NCI-H2227 treated with DMSO at 0.1 percent for 48 hours (cell line): ENCODE results near the gene TOR2A.

Experiments
- DNase-seq: peaks from one replicate; lab custom pipeline; 2025; lab: John Stamatoyannopoulos, UW

TOR2A gene

DNA sequence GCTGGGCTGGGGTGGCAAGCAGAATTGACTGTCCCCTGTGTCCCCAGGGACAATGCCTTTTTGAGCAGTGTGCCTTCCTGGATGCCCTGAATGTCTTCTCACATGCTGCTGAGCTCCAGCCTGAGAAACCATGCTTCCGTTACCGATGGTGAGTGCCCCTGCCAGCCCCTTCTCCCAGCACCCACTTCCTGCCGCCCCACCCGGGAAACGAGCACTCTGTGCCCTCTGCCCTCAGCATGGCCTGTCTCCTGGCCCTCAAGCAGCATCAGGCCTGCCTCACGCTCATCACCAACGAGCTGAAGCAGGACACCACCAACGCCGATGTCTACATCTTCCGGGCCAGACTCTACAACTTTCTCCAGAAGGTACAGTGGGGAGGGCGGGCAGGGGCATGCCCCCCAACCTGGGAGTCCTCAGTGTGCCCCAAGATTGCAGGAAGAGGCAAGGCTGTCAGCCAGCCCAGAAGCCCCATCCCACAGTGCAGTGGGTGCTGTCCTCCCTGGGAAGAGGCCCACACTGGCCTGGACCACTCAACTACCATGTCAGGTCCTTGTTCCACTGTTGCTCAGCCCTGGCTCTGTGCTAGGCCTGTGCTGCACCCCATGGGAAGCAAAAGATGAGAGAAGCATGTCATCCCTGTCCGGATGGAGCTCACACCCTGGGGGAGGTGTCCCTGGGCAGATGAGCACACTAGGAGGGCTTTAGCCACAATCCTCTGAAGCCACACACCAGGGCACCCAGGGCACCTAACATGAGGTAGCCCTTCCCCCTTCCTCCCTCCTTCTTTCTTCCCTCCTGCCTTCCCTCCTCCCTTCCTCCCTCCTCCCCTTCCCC, 14.8 kb downstream of the TOR2A start:
- DNase-seq: no peak

DNA sequence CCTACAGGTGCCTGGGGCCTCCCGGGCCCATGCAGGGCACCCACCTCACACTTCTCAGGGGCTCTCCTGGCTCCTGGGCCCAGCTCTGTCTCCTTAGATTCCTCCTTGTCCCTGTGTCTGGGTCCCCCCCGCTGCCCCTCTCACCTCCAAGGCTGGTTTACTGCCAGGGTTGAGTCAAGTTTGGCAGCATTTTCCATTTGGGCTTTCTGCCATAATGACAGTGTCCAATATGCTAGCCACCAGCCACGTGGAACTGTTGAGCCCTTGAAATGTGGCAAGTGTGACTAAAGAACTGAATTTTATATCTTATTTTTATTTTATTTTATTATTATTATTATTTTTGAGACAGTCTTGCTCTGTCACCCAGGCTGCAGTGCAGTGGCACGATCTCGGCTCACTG, 17.3 kb downstream of the TOR2A start:
- no peak for DNase-seq

DNA sequence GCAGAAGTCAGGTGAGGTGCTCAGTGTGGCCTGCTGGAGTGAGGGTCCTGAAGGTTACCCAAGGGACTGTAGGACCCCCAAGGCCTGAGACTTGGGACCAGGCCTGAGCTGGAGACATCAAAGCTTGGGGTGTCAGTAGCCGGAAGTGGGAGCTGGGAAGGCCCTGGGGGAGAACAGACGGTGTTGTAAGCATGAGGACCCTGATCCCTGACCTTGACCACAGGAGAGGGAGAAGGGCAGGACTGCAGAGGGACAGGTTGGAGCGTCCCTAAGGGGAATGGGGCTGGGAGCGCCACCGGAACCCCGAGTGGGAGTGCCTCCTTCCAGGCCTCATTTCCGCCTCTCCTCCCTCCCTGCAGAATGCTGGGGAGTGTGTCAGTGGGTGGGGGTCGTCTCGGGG, 18.7 kb downstream of the TOR2A start:
- no peak for DNase-seq

DNA sequence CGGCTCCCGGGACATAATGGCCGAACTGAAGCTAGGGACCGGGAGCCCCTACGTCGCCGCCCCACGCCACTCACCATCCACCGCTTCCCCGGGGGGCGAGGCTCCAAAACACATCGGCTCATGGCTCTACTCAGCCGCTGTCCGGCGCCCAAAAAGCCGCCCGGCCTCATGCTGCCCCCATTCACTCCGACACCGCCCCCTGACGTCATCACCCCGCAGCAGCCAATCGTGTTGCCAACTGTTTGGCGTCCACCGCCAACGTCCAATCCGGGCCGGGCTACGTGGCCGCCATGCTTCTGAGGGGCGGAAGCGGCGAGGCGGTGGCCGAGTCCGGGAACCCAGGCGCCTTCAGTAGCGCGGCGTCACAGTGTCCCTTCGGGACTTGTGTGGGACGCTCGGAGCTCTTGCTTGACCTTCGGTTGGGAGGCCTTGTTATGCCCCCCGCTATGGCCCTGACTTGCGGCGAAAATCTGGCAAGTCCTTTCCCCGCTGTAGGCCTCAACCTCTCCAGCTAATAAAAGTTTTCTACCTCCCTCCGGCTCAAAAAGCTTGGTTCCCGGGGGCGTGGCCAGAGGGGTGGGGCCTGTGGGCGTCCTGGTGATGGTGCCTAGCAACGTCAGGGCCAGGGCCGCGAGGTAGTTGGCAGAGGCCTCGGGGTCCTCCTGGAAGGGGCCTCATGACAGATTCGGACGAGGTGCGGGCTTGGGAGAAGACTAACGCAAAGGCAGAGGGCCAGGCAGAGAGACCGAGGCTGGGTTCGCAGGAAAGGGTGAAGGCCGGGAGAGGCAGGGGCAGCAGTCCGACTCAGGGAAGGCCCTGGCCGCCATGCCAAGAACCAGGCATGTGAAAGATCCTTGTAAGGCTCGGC, 19.4 kb downstream of the TOR2A start, which contains the start of the genes PTRH1 and TTC16:
Gene PTRH1, minus strand, starts transcription at position 194 of the 868 bp plus-strand sequence. Its CDS starts 24 bp downstream, at position 170.
Gene TTC16, plus strand, starts transcription at position 610 of the 868 bp plus-strand sequence. Its CDS starts 67 bp downstream, at position 677.
- peak; percentile 84 for DNase-seq

DNA sequence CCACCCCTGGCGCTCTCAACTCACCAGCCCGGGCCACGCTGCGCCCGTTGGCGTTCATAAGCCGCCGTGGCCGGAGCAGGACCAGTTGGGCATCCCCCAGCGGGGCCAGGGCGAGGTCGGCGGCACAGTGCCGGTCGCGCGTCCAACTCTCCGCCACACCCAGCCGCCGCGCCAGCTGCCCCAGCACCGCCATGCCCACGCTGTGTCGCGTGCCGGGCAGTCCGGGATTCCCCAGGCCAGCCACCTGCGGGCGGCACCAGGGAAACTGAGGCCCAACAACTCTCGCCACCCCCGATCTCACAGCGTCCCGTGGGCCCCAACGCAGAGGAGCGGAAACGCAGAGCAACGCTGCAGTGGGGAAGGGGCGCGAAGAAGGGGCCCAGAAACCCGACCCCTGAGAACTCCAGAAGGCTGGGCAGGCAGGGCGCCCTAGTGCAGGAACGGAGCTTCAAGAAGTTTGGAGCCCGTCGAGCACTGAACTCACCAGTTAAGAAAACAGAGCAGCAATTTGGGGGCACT, 20.1 kb downstream of the TOR2A start:
- DNase-seq: no peak

DNA sequence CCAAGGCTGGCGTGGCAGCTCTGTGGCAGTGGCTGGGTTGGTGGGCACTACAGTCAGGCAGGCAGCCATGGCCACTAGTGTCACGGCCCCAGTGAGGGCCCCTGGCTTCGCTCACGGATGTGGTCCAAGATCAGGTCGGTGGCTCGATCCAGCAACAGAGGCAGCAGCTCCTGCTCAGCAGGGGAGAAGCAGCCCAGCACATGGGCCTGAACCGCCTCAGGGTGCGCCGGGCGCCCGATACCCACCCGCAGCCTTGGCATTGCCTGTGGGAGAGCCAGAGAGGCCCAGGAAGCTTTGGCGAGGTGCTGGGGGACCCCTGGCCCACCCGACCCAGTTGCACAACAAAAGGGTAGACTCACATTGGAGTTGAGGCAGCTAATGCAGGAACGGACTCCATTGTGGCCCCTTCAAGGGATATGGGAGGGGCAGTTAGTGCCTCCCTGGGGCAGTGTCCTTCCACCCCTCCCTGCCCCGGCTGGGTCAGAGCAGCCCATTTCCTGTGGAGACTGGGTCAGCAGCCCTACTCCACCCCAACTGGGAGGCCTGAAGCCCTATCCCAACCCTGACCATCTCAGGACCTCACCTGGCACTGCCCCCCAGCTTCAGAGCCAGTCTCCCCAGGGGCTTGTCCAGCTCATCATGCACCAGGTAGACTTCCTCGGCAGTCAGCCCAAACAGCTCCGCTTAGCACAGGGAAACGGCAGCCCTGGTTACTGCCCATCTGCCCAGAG, 20.9 kb downstream of the TOR2A start:
- DNase-seq: no peak

DNA sequence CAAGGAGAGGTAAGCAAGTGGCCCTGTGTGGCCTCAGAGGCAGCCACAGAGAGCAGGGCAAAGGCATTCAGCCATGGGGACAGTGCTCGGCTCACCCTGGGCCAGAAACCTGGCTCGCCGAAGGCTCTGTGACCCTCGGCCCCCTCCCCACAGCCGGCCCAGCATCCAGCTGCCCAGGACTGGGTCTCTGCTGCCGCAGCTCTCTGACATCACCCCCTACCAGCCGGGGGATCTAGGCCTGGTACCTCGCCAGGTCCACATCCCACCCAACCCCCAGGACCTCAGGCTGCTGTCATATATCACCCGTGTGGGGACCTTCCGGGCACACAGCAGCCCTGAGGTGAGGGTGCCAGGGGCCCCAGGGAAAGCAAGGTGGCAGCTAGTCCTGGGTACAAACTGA, 22.2 kb downstream of the TOR2A start:
- DNase-seq: no peak

DNA sequence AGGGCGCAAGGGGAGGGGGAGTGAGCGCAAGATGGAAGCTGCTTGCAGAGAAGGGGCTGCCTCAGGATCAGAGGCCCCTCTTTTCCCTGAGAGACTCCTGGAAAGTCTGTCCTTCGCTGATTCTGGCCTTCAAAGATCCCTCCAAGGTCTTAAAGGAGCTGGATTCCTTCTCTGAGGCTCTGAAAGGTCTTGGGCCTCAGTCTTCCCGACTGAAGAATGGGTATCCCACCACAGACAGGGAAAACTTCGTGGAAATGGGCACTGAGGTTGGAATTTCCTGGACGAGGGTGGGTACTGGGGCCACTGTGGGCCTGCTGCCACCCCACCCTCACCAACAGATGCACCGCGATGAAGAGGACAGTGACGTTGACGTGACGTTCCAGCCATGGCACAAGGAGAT, 22.7 kb downstream of the TOR2A start:
- no peak for DNase-seq

DNA sequence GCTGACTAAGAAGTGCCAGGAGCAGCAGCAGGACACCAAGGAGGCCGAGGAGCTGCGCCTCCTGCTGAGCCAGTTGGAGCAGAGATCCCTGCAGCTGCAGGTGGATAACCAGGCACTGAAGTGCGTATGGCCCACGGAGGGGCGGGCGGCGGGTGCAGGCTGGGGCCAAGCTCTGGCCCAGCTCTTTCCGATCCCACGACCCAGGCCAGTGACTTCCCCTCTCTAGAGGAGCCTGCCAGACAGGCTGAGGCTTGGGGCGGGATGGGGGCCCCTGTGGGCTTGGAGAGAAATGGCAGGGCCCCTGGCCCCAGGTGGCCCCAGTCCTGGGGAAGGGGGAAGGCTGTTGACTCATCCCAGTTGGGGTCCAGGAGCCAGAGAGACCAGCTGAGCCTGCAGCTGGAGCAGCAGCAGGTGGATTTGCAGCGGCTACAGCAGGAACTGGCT, 23.2 kb downstream of the TOR2A start:
- DNase-seq: no peak

DNA sequence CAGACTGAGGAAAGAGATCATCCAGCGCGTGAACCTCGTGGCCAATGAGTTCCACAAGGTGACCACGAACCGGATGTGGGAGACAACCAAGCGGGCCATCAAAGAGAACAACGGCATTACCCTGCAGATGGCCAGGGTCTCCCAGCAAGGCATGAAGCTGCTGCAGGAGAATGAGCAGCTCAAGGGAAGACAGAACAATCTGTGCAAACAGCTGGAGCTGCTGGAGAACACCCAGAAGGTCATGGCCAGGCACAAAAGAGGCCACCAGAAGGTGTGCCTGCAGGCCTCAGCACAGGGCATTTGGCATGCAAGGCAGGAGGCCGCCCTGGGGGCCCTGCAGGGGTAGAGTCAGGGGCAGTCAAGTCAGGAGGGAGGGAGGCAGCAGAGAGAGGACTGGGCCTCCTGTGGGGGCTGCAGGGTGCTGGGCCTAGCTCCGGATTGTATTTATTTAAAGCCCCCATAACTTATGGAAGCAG, 23.8 kb downstream of the TOR2A start:
- DNase-seq: no peak

DNA sequence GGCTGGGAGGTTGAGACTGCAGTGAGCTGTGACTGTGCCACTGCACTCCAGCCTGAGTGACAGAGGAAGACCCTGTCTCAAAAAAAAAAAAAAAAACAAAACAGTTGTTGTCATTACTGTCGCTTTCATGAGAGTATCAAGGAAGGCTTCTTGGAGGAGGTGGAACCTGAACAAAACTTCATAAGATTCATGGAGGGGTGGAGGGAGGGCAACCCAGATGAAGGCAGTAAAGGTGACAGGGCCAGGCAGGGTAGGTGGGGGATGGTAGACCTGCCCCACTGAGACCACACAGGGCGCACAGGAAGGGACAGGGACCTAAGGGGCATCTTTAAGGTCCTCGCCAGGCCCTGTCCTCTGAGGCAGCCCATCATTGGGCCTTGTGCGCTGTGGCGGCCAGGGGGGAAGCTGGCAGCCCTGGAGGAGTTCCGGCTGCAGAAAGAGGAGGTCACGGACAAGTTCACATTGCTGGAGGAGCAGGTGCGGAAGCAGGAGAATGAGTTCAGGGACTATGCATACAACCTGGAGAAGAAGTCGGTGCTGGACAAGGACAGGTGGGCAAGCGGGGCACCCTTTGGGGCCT, 24.8 kb downstream of the TOR2A start:
- no peak for DNase-seq

DNA sequence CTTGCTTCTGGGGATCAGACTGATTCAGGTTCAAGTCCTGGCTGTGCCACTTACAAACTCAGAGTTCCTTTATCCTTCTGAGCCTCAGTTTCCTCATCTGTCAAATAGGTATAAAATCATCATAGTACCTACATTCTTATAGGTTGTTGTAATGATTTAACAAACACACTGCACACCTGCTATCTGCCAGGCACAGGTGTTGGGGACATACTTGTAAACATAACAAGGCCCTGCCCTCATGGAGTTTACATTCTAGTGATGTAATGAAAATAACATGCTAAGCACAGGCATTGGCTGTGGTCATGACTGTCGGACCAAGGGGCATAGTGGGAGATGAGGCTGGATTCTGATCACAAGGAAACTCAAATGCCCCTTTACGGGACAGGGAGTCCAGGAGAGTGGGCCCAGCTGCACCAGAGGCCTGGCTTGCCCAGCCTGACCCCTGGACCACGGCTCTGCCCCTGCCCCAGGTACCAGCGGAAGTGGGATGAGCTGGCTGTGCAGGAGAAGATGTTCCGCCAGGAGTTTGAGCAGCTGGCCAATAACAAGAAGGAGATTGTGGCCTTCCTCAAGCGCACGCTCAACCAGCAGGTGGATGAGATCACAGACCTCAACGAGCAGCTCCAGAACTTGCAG, 26.0 kb downstream of the TOR2A start:
- no peak for DNase-seq

DNA sequence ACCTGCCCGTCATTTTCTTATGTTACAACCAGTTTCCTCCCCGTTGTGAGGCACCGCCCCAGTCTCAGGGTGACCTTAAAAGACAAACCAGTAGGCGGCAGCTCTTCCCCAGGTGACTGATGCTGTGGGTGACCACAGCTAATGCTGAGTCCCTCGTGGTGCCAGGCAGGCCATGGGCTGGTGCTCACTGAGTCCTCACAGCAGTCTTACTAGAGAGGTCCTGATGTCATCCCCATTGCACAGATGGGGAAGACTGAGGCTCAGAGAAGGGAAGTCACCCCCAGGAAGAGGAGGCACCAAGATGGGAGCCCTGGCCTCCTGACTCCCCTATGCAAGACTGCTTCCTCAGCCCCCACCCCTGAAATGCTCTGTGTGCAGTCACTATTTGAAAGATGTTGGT, 27.3 kb downstream of the TOR2A start:
- no peak for DNase-seq

DNA sequence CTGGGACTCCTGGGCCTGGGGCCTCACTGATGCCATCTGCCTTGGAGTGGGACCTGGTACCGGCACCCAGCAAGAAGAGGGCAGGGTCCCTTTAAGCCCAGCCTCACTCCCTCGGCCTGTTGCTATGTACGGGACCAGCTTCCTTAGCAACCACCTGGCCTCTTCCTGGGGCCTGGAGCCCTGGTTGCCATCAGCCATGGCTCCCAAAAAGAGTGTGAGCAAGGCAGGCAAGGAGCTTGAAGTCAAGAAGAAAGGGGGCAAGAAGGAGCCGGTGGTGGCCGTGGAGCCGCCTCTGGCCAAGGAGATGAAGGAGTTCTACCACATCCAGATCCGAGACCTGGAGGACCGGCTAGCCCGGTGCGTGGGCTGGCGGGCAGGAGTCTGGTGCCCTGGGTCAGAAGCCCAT, 28.3 kb downstream of the TOR2A start, which contains the start of gene CFAP157:
Gene CFAP157, plus strand, starts transcription at position 153 of the 406 bp plus-strand sequence. Its CDS starts 44 bp downstream, at position 197.
- DNase-seq: no peak

DNA sequence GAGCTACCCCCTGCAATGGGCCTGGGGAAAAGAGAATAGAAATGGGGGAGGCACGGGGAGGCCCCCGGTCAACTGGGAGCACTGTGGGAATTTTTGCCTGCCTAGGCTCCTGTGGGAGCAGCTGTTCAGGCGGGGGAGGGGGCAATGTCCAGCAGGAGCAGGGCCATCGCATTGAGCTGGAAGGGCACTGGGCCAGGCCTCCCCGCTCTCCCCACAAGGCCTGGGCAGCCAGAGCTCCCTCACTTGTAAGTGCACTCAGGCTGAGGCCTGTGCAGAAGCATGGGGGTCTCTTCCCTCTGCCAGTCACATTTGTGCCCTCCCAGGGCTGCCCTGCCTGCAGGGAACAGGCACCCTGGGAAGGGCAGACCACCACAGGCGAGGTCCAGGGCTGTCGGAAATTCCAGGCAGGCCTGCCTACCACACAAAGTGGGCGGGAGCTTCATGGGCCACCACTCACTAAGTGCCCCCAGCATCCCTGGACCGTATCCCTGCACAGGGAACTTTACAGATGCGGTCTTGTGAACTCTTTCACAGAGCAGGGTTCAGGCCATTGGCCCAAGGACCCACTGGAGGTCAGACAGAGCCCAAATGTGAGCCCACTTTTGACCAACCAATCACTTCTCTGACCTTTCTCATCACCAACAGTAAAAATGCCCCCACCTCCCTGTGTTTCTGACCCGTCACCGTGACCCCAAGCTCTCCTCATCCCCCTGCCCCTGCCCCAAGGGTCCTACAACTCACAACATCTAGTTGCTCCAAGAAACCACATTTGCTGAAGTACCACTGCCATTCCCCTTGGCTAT, 29.3 kb downstream of the TOR2A start:
- no peak for DNase-seq

DNA sequence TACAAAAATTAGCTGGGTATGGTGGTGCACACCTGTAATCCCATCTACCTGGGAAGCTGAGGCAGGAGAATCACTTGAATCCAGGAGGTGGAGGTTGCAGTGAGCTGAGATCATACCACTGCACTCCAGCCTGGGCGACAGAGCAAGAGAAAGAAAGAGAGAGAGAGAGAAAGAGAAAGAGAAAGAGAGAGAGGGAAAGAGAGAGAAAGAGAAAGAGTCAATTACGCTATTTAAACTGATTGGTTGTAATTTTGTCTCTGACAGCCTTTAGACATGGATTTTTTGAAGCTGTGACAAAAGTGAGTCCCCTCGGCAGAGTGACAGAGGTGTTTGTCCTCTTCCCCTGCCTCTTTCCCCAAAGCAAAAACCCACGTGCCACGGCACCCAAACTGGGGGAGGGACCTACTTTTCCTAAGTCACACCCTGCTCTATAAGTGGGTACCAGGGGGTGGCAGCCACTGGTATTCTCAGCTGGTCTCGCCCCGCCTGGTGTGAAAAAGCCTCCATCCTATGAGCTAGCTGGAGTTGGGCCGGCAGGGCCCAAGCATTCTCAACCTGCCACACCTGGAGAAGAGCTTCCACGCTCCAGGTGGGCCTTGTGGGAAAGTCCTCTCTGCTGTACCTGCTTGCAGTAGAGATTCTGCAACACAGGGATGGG, 31.7 kb downstream of the TOR2A start:
- no peak for DNase-seq

DNA sequence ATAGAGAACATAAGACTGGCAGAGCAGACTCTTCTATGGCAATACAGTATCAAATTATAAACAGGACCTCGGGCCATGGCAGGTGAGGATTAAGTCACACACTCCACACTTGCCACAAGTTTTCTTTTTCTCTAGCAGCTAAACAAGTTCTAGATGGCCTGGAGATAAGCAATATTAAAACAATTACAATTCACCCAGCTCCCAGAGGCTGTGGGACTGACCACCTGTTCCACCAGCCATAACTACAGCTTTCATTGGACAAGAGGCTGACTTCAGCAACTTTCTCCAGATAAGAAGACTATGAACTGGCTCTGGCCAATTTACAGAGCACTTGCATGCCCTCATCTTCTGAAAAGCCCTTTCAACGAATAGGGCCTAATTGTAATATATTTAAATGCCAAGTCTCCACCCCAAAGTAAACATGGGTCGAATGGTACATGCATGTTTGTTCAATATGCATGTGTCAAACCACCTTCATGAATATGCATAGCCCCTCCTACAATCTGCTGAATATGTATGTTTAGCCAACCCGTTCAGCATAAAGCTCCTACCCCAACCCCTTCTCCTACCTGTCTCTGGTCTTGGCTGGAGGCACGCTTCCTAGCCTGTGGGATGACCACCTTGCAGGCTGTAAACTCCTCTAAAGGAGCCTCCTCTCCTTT, 34.4 kb downstream of the TOR2A start:
- DNase-seq: no peak

DNA sequence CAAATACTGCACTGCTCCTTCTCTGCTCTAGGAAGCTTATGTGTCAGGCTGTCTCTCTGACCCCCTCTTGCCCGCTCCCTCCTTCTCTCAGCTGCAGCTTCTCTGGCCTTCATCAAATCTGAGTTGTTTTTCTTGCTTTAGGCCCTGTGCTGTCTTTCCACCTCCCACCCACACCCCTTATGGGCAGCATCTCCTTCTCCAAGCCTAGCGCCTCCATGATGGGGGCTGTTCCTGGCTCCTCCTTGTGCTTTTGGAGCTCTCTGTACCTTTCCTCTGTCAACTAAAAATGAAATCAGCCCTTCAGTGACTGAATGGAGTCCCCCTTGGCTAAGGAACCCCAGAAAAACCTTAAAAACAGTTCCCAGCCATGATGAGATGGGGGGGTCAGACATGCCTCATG, 35.0 kb downstream of the TOR2A start:
- DNase-seq: no peak
